K562 (cell line): ENCODE measurements around the gene CFL1. TPM values are rescaled to one million over a fixed set of nuclear protein-coding genes. Genes with fewer than 3 reads are reported as not detected.

ENCODE experiments used
- CBX1 ChIP-seq: sonication (generic); IDR thresholded peaks from 2 replicates; pipeline ENCODE4 v1.6.1; 2016; ENCODE audit warnings: antibody characterized with exemption, low read depth, mild to moderate bottlenecking
- DACH1 ChIP-seq: fragments of 450-650 bp; IDR thresholded peaks from 2 replicates; pipeline ENCODE4 v1.6.1; 2018; ENCODE audit not compliant: partially characterized antibody
- HSF4 ChIP-seq: fragments of 250-450 bp; sonication (Bioruptor Pico); IDR thresholded peaks from 2 replicates; pipeline ENCODE4 v2.1.2; 2022; ENCODE audit warnings: mild to moderate bottlenecking, moderate library complexity, borderline replicate concordance
- KLF13 ChIP-seq: fragments of 450-650 bp; IDR thresholded peaks from 2 replicates; pipeline ENCODE4 v1.6.1; 2016; ENCODE audit warnings: missing genetic modification characterization, low read depth, mild to moderate bottlenecking, missing compliant biosample characterization, moderate library complexity, borderline replicate concordance
- MEF2D ChIP-seq: conservative IDR thresholded peaks from 2 replicates; pipeline ENCODE4 v1.6.1; 2016; ENCODE audit warnings: low read depth, missing genetic modification characterization, missing compliant biosample characterization
- MTA3 ChIP-seq: fragments of 450-650 bp; formaldehyde crosslinking; IDR thresholded peaks from 2 replicates; pipeline ENCODE4 v1.6.1; 2017; ENCODE audit warnings: mild to moderate bottlenecking, borderline replicate concordance
- NR1H2 ChIP-seq: sonication (generic); formaldehyde crosslinking; IDR thresholded peaks from 2 replicates; pipeline ENCODE4 v1.4.0; 2020; ENCODE audit warnings: mild to moderate bottlenecking, missing genetic modification reagents
- RAD51 ChIP-seq: fragments of 450-650 bp; IDR thresholded peaks from 2 replicates; pipeline ENCODE4 v1.7.1; 2016; ENCODE audit warnings: low read depth, mild to moderate bottlenecking, borderline replicate concordance
- SMAD4 ChIP-seq: fragments of 250-450 bp; sonication (Bioruptor Pico); conservative IDR thresholded peaks from 2 replicates; pipeline ENCODE4 v1.8.0; 2021; ENCODE audit warnings: inconsistent platforms, mild to moderate bottlenecking, moderate library complexity
- STAG1 ChIP-seq: sonication (generic); formaldehyde crosslinking; IDR thresholded peaks from 2 replicates; pipeline ENCODE4 v1.5.0; 2020; ENCODE audit warnings: missing genetic modification reagents, borderline replicate concordance
- STAT5A ChIP-seq: IDR thresholded peaks from 2 replicates; pipeline ENCODE4 v1.6.1; 2012; ENCODE audit warnings: low read length, inconsistent platforms, borderline replicate concordance
- YBX1 ChIP-seq: fragments of 450-650 bp; IDR thresholded peaks from 2 replicates; pipeline ENCODE4 v1.7.1; 2016; ENCODE audit warnings: mild to moderate bottlenecking
- ZFP30 ChIP-seq: fragments of 250-450 bp; sonication (Bioruptor Pico); IDR thresholded peaks from 2 replicates; pipeline ENCODE4 v1.8.0; 2022; ENCODE audit warnings: moderate library complexity, mild to moderate bottlenecking, inconsistent platforms, borderline replicate concordance
- ZNF239 ChIP-seq: fragments of 250-450 bp; sonication (Bioruptor Pico); IDR thresholded peaks from 2 replicates; pipeline ENCODE4 v1.4.0; 2020; ENCODE audit warnings: mild to moderate bottlenecking
- ZNF354B ChIP-seq: fragments of 250-450 bp; sonication (Bioruptor Pico); IDR thresholded peaks from 2 replicates; pipeline ENCODE4 v1.4.0; 2020
- polyA plus RNA-seq, 8 experiments: library from polyadenylated mRNA; depleted of rRNA in 4 of 8; stranded (reverse) in 5 of 8; unstranded in 3 of 8; fragments of >200 nt; fragmentation: Nextera tagmentation in 2 of 8; fragmentation: Illumina TruSeq in 1 of 8; extraction: Ambion mirVana in 2 of 8; extraction: Trizol in 1 of 8; gene quantifications; 2 replicates each; pipeline versions ENCODE4 v1.2.1 to v1.2.3, GENCODE V29; 2011 to 2014; ENCODE audit warnings: inconsistent platforms in 1 of 8, missing spikeins in 1 of 8
- total RNA-seq, 7 experiments: library from RNA; depleted of rRNA in 6 of 7; stranded (reverse); fragments of >200 nt in 6 of 7; fragmentation: Illumina TruSeq in 2 of 7; extraction: Trizol in 2 of 7; gene quantifications; 2 replicates each; pipeline versions ENCODE4 v1.2.1 to v1.2.3, GENCODE V29; 2011 to 2021; ENCODE audit warnings: low replicate concordance in 1 of 7
- TF ChIP-seq, protein P1 (sequence below): fragments of 250-450 bp; sonication (Bioruptor Pico); IDR thresholded peaks from 2 replicates; pipeline ENCODE4 v1.4.0; 2020; ENCODE audit warnings: borderline replicate concordance
- TF ChIP-seq, protein P2 (sequence below): sonication (generic); formaldehyde crosslinking; IDR thresholded peaks from 2 replicates; pipeline ENCODE4 v1.8.0; 2022; ENCODE audit warnings: mild to moderate bottlenecking, missing genetic modification reagents
- TF ChIP-seq, protein P3 (sequence below): sonication (generic); formaldehyde crosslinking; IDR thresholded peaks from 2 replicates; pipeline ENCODE4 v1.8.0; 2022; ENCODE audit warnings: mild to moderate bottlenecking, missing genetic modification reagents
- TF ChIP-seq, protein P4 (sequence below): fragments of 450-650 bp; IDR thresholded peaks from 2 replicates; pipeline ENCODE4 v1.6.1; 2016; ENCODE audit warnings: borderline replicate concordance
- TF ChIP-seq, protein P5 (sequence below): sonication (generic); formaldehyde crosslinking; IDR thresholded peaks from 2 replicates; pipeline ENCODE4 v1.8.1; 2023; ENCODE audit warnings: mild to moderate bottlenecking, missing genetic modification reagents

The CFL1 gene
- total and polyA plus RNA-seq, 9 of the 15 experiments (the other 6 are each of a cell fraction or from before 2014, with no cell fraction given), result 105 to 1,101 (median 859) TPM

DNA sequence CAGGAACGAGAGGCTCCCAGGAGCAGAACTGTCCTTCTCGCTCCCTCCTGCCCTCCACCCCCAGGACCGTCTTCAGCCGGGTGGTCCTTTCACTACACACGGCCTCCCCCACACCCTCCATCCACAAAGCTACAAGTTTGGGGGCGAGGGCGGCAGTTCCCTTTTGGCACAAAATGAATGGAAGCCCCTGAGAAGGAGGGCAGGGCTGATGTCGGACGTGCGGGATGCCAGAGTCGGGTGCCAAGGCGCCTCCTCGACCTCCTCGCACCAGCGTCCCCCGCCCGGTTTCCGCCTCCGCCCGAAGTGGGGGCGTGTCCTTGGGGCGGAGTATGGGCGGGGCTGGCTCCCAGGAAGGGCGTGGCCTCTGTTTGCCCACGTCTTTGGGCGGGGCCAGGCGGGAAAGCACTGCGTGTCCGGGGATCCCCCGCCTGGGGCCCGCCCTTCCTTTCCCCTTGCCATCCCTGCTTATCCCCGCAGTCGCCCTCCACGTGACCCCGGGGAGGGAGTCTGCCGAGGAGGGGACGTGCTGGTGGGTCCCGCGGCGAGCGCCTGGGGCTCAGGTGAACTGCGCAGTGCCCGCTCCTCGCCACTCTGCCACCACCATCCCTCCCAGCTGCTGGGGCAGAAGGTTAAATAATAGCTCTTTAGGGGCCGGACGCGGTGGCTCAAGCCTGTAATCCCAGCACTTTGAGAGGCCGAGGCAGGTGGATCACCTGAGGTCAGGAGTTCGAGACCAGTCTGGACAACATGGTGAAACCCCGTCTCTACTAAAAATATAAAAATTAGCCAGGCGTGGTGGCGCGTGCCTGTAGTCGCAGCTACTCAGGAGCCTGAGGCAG, 15.6 kb upstream of the CFL1 start (continued):
- TF ChIP-seq, protein P1, sequence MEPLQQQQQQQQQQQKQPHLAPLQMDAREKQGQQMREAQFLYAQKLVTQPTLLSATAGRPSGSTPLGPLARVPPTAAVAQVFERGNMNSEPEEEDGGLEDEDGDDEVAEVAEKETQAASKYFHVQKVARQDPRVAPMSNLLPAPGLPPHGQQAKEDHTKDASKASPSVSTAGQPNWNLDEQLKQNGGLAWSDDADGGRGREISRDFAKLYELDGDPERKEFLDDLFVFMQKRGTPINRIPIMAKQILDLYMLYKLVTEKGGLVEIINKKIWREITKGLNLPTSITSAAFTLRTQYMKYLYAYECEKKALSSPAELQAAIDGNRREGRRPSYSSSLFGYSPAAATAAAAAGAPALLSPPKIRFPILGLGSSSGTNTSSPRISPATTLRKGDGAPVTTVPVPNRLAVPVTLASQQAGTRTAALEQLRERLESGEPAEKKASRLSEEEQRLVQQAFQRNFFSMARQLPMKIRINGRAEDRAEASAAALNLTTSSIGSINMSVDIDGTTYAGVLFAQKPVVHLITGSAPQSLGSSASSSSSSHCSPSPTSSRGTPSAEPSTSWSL (CRISPR knock-in tag), result no peak
- TF ChIP-seq ZNF354B (CRISPR knock-in tag) (no peak), RAD51 (peak; percentile 90), MEF2D (tag) (no peak), ZFP30 (no peak), STAG1 (CRISPR knock-in tag) (no peak), HSF4 (CRISPR knock-in tag) (no peak), KLF13 (peak; percentile 43; the same call in 1 of the 2 replicates), ZNF239 (CRISPR knock-in tag) (no peak), YBX1 (no peak), SMAD4 (peak; percentile 56), CBX1 (no peak), DACH1 (no peak), STAT5A (no peak), MTA3 (0 out of 2 replicates have a peak, but pooled peaks have one; percentile 73), NR1H2 (no peak)
- TF ChIP-seq, protein P2, sequence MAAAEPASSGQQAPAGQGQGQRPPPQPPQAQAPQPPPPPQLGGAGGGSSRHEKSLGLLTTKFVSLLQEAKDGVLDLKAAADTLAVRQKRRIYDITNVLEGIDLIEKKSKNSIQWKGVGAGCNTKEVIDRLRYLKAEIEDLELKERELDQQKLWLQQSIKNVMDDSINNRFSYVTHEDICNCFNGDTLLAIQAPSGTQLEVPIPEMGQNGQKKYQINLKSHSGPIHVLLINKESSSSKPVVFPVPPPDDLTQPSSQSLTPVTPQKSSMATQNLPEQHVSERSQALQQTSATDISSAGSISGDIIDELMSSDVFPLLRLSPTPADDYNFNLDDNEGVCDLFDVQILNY (CRISPR knock-in tag), result no peak
- TF ChIP-seq, protein P3, sequence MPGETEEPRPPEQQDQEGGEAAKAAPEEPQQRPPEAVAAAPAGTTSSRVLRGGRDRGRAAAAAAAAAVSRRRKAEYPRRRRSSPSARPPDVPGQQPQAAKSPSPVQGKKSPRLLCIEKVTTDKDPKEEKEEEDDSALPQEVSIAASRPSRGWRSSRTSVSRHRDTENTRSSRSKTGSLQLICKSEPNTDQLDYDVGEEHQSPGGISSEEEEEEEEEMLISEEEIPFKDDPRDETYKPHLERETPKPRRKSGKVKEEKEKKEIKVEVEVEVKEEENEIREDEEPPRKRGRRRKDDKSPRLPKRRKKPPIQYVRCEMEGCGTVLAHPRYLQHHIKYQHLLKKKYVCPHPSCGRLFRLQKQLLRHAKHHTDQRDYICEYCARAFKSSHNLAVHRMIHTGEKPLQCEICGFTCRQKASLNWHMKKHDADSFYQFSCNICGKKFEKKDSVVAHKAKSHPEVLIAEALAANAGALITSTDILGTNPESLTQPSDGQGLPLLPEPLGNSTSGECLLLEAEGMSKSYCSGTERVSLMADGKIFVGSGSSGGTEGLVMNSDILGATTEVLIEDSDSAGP (CRISPR knock-in tag), result no peak
- TF ChIP-seq, protein P4, sequence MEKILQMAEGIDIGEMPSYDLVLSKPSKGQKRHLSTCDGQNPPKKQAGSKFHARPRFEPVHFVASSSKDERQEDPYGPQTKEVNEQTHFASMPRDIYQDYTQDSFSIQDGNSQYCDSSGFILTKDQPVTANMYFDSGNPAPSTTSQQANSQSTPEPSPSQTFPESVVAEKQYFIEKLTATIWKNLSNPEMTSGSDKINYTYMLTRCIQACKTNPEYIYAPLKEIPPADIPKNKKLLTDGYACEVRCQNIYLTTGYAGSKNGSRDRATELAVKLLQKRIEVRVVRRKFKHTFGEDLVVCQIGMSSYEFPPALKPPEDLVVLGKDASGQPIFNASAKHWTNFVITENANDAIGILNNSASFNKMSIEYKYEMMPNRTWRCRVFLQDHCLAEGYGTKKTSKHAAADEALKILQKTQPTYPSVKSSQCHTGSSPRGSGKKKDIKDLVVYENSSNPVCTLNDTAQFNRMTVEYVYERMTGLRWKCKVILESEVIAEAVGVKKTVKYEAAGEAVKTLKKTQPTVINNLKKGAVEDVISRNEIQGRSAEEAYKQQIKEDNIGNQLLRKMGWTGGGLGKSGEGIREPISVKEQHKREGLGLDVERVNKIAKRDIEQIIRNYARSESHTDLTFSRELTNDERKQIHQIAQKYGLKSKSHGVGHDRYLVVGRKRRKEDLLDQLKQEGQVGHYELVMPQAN, result peak; percentile 30; the same call in 1 of the 2 replicates
- TF ChIP-seq, protein P5, sequence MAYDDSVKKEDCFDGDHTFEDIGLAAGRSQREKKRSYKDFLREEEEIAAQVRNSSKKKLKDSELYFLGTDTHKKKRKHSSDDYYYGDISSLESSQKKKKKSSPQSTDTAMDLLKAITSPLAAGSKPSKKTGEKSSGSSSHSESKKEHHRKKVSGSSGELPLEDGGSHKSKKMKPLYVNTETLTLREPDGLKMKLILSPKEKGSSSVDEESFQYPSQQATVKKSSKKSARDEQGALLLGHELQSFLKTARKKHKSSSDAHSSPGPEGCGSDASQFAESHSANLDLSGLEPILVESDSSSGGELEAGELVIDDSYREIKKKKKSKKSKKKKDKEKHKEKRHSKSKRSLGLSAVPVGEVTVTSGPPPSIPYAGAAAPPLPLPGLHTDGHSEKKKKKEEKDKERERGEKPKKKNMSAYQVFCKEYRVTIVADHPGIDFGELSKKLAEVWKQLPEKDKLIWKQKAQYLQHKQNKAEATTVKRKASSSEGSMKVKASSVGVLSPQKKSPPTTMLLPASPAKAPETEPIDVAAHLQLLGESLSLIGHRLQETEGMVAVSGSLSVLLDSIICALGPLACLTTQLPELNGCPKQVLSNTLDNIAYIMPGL, result 0 out of 2 replicates have a peak, but pooled peaks have one; percentile 52
